ENCODE results near the gene GGTA1.
A peak's percentile ranks its signal among the peaks of the same experiment; 100 is the strongest.
"Not testable (repeated sequence)": the region's sequence is repeated elsewhere in the genome, so short reads cannot be mapped to it uniquely, and the experiment has no call there.

GGTA1 gene

GRCh38 chr9:121499427-121500164 is at the start of gene GGTA1:
Gene GGTA1 (minus strand): TSS chr9:121499844. CDS start chr9:121467922, 31,922 bp downstream.
- Mint-ChIP-seq H3K27ac (no peak within 1 kb of the TSS), H3K9me3 (peaks cover 8% of the 10 kb centered on the region), H3K4me3 (peak within 1 kb of the TSS; percentile 66), H3K36me3 (ENCODE audit: low read depth) (no peaks in the 10 kb centered on the region), H3K4me1 (ENCODE audit: low read depth) (peaks cover 19% of the 10 kb centered on the region), H3K27me3 (peaks cover 75% of the 10 kb centered on the region)
- peak; percentile 42 for DNase-seq

DNA sequence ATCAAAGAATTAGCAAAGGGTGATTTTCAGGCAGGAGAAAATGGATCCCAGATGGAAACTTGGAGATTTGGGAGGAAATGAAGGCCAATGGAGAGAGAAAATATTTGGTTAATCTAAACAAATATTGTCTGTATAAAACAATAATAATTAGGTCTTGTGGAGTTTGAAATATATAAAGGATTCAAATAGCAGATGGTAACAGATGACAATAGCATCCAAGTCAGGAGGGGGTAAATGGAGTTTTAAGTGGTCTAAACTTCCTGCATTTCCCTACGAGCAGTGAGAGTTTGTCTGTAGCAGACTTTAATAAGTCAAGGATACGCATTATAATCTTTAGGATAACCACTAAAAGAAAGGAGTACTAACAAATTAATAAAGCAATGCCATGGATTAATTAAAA is 49.0 kb upstream of the GGTA1 start:
- H3K9me3 Mint-ChIP-seq: no peaks in the 10 kb centered on the region
- peaks cover 62% of the 10 kb centered on the region for H3K27me3 Mint-ChIP-seq
- no peak overlapping the region for H3K27ac Mint-ChIP-seq
- H3K4me1 Mint-ChIP-seq (ENCODE audit: low read depth): peaks cover 7% of the 10 kb centered on the region
- H3K36me3 Mint-ChIP-seq (ENCODE audit: low read depth): no peaks in the 10 kb centered on the region
- no peak overlapping the region for H3K4me3 Mint-ChIP-seq
- no peak for DNase-seq

DNA sequence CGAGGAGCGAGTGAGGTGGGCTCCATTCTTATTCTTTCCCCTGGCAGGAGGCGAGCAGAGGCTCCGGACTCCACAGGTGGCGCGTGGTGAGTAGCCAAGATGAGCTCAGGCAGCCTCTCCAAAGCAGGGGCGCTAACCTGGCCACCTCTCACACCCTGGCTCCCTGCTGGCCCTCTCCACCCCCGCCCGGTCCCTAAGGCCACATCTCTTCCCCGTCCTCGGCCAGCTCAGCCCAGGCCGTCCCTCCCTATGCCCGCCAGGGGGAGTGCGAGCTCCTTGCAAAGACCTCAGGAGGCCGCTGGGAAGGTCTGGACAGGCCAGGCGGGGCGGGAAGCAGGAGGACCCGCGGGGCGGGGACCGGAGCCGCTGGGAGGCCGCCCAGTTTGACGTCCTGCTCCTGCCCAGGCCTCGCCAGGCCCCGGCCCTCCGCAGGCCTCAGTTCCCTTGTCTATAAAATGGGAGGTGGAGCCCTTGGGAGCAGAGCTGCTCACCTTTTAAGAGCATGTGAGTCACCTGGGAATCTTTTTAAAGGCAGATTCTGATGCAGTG is 46.3 kb upstream of the GGTA1 start:
- H3K27me3 Mint-ChIP-seq: peaks cover 47% of the 10 kb centered on the region
- H3K4me3 Mint-ChIP-seq: no peak overlapping the region
- H3K27ac Mint-ChIP-seq: no peak overlapping the region
- H3K4me1 Mint-ChIP-seq (ENCODE audit: low read depth): peaks cover 7% of the 10 kb centered on the region
- H3K36me3 Mint-ChIP-seq (ENCODE audit: low read depth): no peaks in the 10 kb centered on the region
- peak; percentile 78 for DNase-seq
- no peaks in the 10 kb centered on the region for H3K9me3 Mint-ChIP-seq

- no peak for DNase-seq
- H3K27ac Mint-ChIP-seq: no peak overlapping the region
- H3K4me1 Mint-ChIP-seq (ENCODE audit: low read depth): peaks cover 4% of the 10 kb centered on the region
- H3K4me3 Mint-ChIP-seq: no peak overlapping the region
- peaks cover 44% of the 10 kb centered on the region for H3K27me3 Mint-ChIP-seq
- no peaks in the 10 kb centered on the region for H3K9me3 Mint-ChIP-seq
- no peaks in the 10 kb centered on the region for H3K36me3 Mint-ChIP-seq (ENCODE audit: low read depth)
Measured at GRCh38 chr9:121545150-121545874, 45.7 kb upstream of the GGTA1 start.

GRCh38 chr9:121542025-121542424 is 42.4 kb upstream of the GGTA1 start:
- Mint-ChIP-seq H3K27me3 (peaks cover 21% of the 10 kb centered on the region), H3K4me3 (no peak overlapping the region)

DNA sequence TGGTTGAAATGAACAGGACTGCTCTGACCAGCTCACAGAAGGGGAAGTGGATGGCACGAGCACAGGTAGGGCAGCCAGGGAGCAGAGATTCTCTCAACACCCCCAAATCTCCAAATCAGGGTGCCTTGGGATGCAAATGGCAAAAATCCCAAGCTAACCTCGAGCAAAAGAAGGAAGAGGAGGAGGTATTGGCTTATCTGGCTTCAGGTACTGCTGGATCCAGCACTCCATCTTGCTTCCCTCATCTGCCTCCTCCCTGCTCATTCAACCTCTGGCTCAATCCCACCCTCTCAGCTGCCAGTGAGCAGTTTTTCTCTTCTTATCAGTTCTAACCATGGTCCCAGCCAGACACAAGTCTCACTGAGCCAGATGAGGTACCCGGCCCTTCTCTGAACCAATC is 41.6 kb upstream of the GGTA1 start:
- no peaks in the 10 kb centered on the region for H3K4me1 Mint-ChIP-seq (ENCODE audit: low read depth)
- H3K27ac Mint-ChIP-seq: no peak overlapping the region
- H3K27me3 Mint-ChIP-seq: peaks cover 14% of the 10 kb centered on the region
- no peaks in the 10 kb centered on the region for H3K9me3 Mint-ChIP-seq
- no peaks in the 10 kb centered on the region for H3K36me3 Mint-ChIP-seq (ENCODE audit: low read depth)
- no peak for DNase-seq
- H3K4me3 Mint-ChIP-seq: no peak overlapping the region

More at GRCh38 chr9:121542025-121542424, 42.4 kb upstream of the GGTA1 start:
- no peak for DNase-seq
- H3K4me1 Mint-ChIP-seq (ENCODE audit: low read depth): no peaks in the 10 kb centered on the region
- no peaks in the 10 kb centered on the region for H3K9me3 Mint-ChIP-seq
- no peaks in the 10 kb centered on the region for H3K36me3 Mint-ChIP-seq (ENCODE audit: low read depth)
- no peak overlapping the region for H3K27ac Mint-ChIP-seq

DNA sequence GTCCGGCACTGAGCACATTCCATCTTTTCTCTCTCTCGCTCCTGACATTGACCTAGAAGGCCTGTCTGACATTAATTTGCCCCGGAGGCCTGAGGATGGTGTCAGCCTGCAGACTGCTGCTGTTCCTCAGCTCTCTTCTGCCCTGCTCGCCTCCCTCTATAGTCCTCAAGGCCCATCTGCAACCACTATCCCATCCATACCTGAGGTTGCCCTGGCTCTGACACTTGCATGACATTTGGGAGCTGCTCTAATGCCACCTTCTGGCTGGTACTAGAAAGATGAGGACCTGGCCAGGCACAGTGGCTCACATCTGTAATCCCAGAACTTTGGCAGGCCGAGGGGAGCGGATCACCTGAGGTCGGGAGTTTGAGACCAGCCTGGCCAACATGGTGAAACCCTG is 38.6 kb upstream of the GGTA1 start:
- no peaks in the 10 kb centered on the region for H3K4me1 Mint-ChIP-seq (ENCODE audit: low read depth)
- no peak for DNase-seq
- no peak overlapping the region for H3K27ac Mint-ChIP-seq
- no peaks in the 10 kb centered on the region for H3K36me3 Mint-ChIP-seq (ENCODE audit: low read depth)
- no peaks in the 10 kb centered on the region for H3K27me3 Mint-ChIP-seq
- H3K9me3 Mint-ChIP-seq: no peaks in the 10 kb centered on the region
- no peak overlapping the region for H3K4me3 Mint-ChIP-seq

DNA sequence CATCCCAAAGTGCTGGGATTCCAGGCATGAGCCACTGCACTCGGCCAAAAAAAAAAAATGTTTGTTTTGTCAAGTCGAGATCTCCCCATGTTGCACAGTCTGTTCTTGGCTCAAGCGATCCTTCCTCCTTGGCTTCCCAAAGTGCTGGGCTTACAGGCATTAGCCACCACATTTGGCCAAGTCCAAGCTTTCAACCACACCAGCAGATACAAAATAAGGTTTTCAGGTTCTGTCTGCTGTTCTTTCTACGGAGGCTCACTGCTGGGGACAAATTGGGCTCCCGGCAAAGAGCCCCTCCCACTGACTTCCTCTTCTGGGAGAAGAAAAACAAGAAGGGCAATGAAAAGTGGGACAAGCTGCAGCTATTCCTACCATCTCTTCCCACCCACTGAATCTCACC is 37.6 kb upstream of the GGTA1 start:
- Mint-ChIP-seq H3K4me3 (no peak overlapping the region), H3K4me1 (ENCODE audit: low read depth) (no peaks in the 10 kb centered on the region), H3K36me3 (ENCODE audit: low read depth) (no peaks in the 10 kb centered on the region), H3K9me3 (no peaks in the 10 kb centered on the region), H3K27ac (no peak overlapping the region), H3K27me3 (peaks cover 3% of the 10 kb centered on the region)
- no peak for DNase-seq

GRCh38 chr9:121532881-121533280 is 33.2 kb upstream of the GGTA1 start:
- no peaks in the 10 kb centered on the region for H3K4me1 Mint-ChIP-seq (ENCODE audit: low read depth)
- no peak overlapping the region for H3K4me3 Mint-ChIP-seq
- H3K27ac Mint-ChIP-seq: no peak overlapping the region
- H3K27me3 Mint-ChIP-seq: peaks cover 15% of the 10 kb centered on the region
- DNase-seq: no peak
- H3K9me3 Mint-ChIP-seq: no peaks in the 10 kb centered on the region
- no peaks in the 10 kb centered on the region for H3K36me3 Mint-ChIP-seq (ENCODE audit: low read depth)

- DNase-seq: no peak
- H3K4me1 Mint-ChIP-seq (ENCODE audit: low read depth): no peaks in the 10 kb centered on the region
- peaks cover 25% of the 10 kb centered on the region for H3K27me3 Mint-ChIP-seq
- H3K9me3 Mint-ChIP-seq: no peaks in the 10 kb centered on the region
- H3K4me3 Mint-ChIP-seq: no peak overlapping the region
- H3K27ac Mint-ChIP-seq: no peak overlapping the region
- H3K36me3 Mint-ChIP-seq (ENCODE audit: low read depth): no peaks in the 10 kb centered on the region
Measured at GRCh38 chr9:121529237-121529987, 29.8 kb upstream of the GGTA1 start.

DNA sequence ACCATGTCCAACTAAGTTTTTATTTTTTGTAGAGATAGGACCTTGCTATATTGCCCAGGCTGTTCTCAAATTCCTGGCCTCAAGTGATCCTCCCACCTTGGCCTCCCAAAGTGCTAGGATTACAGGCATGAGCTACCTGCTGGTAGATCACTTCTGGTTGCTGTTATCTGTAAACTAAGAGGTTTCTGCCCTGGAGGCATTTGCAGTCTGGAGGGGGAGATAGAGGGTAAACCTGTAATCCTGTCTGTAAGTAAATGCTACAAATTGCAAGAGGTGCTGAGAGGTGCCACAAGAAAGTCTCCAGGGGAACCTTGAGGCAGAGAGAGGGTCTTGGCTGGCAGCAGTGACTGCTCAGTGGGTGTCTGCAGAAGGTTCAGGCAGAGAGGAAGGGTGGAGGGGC is 29.0 kb upstream of the GGTA1 start:
- Mint-ChIP-seq H3K27ac (no peak overlapping the region), H3K27me3 (peaks cover 26% of the 10 kb centered on the region), H3K9me3 (no peaks in the 10 kb centered on the region), H3K36me3 (ENCODE audit: low read depth) (no peaks in the 10 kb centered on the region), H3K4me1 (ENCODE audit: low read depth) (no peaks in the 10 kb centered on the region), H3K4me3 (no peak overlapping the region)
- no peak for DNase-seq

GRCh38 chr9:121527371-121527770 is 27.7 kb upstream of the GGTA1 start:
- no peak for DNase-seq
- Mint-ChIP-seq H3K4me3 (no peak overlapping the region), H3K4me1 (ENCODE audit: low read depth) (no peaks in the 10 kb centered on the region), H3K9me3 (peaks cover 2% of the 10 kb centered on the region), H3K36me3 (ENCODE audit: low read depth) (no peaks in the 10 kb centered on the region), H3K27me3 (peaks cover 27% of the 10 kb centered on the region), H3K27ac (no peak overlapping the region)

- DNase-seq; H3K4me3 Mint-ChIP-seq; H3K9me3 Mint-ChIP-seq; H3K36me3 Mint-ChIP-seq (ENCODE audit: low read depth); H3K27ac Mint-ChIP-seq; H3K4me1 Mint-ChIP-seq (ENCODE audit: low read depth): not testable (repeated sequence)
- H3K27me3 Mint-ChIP-seq: peaks cover 38% of the 10 kb centered on the region
Measured at GRCh38 chr9:121519688-121520087, 20.0 kb upstream of the GGTA1 start.

DNA sequence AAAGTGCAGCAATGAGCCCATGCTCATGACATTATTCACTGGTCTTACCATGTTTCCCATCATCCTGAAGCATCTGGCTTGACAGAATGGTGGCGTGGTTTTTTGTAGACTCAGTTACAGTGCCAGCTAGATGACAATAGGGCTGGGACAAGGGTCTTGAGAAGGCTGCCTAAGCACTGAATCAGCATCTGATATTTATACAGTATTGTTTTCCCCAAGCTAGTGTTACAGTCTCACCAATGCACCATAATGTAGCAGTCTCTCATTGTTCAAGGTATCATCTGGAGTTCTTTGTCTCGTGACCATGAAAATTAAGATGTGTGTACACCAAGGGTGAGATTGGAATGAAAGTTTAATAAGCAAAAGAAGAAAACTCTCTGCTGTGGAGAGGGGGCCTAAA is 19.0 kb upstream of the GGTA1 start:
- H3K27ac Mint-ChIP-seq: no peak overlapping the region
- H3K27me3 Mint-ChIP-seq: peaks cover 40% of the 10 kb centered on the region
- no peak overlapping the region for H3K4me3 Mint-ChIP-seq
- no peaks in the 10 kb centered on the region for H3K4me1 Mint-ChIP-seq (ENCODE audit: low read depth)
- H3K9me3 Mint-ChIP-seq: peaks cover 3% of the 10 kb centered on the region
- no peaks in the 10 kb centered on the region for H3K36me3 Mint-ChIP-seq (ENCODE audit: low read depth)
- DNase-seq: no peak

All from activated T-cell treated with anti-CD3 and anti-CD28 coated beads, Interleukin-2, amount 50 U/mL, for 24 hours (primary cell).